Epithelial cell of proximal tubule (primary cell): Measurements from ENCODE around the gene SUSD1. TPM values are rescaled to one million over a fixed set of nuclear protein-coding genes. Genes with fewer than 3 reads are reported as not detected.

Experiments
- DNase-seq: peaks from one replicate; pipeline ENCODE4 v3.0.0-alpha.2; 2011; ENCODE audit warnings: low read depth
- H3K4me3 ChIP-seq: 2 replicates; pipeline ENCODE4 v1.5.1; 2011; ENCODE audit warnings: low read depth, mild to moderate bottlenecking, low read length
- CTCF ChIP-seq: conservative IDR thresholded peaks from 2 replicates; pipeline ENCODE4 v1.5.1; 2012; ENCODE audit warnings: low read depth, mild to moderate bottlenecking, low read length
- total RNA-seq: library from RNA; depleted of rRNA; stranded (reverse); fragments of >200 nt; gene quantifications from 2 replicates; pipeline ENCODE4 v1.2.3, GENCODE V29; 2015

SUSD1 gene
- total RNA-seq, 1 donor from 2014 or later: 37.4 TPM

- no peak for TF ChIP-seq CTCF
- H3K4me3 ChIP-seq: no peak overlapping the region
- DNase-seq: no peak
Observed at GRCh38 chr9:112010537-112010936, 164.6 kb downstream of the SUSD1 start.

GRCh38 chr9:112009656-112010055 is 165.4 kb downstream of the SUSD1 start:
- H3K4me3 ChIP-seq: no peak overlapping the region
- no peak for TF ChIP-seq CTCF
- DNase-seq: no peak

- no peak overlapping the region for H3K4me3 ChIP-seq
- TF ChIP-seq CTCF: no peak
- DNase-seq: no peak
Observed at GRCh38 chr9:112007575-112008240, 167.4 kb downstream of the SUSD1 start.

GRCh38 chr9:112006361-112007020 is 168.6 kb downstream of the SUSD1 start:
- no peak for DNase-seq
- no peak overlapping the region for H3K4me3 ChIP-seq
- TF ChIP-seq CTCF: no peak

- TF ChIP-seq CTCF: no peak
- H3K4me3 ChIP-seq: no peak overlapping the region
- no peak for DNase-seq
Observed at GRCh38 chr9:112005939-112006338, 169.2 kb downstream of the SUSD1 start.

GRCh38 chr9:112003538-112003937 is 171.6 kb downstream of the SUSD1 start:
- TF ChIP-seq CTCF: no peak
- no peak overlapping the region for H3K4me3 ChIP-seq
- no peak for DNase-seq
